Measurements from ENCODE around the gene CACNA1G.
A peak's percentile ranks its signal among the peaks of the same experiment; 100 is the strongest.

CACNA1G gene

GRCh38 chr17:50537721-50538548 lies 22.6 kb upstream of the CACNA1G start:
- H3K4me2 ChIP-seq: peak overlapping the region; percentile 20 to 90 (median 75); a peak in 21 of 22 replicates
- no peak for TF ChIP-seq Cebpa-rat (IDR thresholded peaks at IDR 0.05)
- H3K4me3 ChIP-seq: no peak overlapping the region
- H3K27me3 ChIP-seq: peaks cover 20 to 32% (median 27%) of the 10 kb centered on the region in 11 experiments
- peaks cover 0 to 24% (median 0%) of the 10 kb centered on the region in 11 experiments; a peak in 6 of 22 replicates for H4K20me1 ChIP-seq
- H3K9me3 ChIP-seq (replicated peaks in 1 of 11): no peaks in the 10 kb centered on the region
- H3K36me3 ChIP-seq: no peaks in the 10 kb centered on the region
- no peak overlapping the region for H3K27ac ChIP-seq
- peaks cover 26 to 52% (median 45%) of the 10 kb centered on the region in 10 experiments for H3K4me1 ChIP-seq
- H3K9ac ChIP-seq: peak overlapping the region in 2 of 11 experiments; percentile 6 to 7; a peak in 3 of 22 replicates

- H3K9me3 ChIP-seq (replicated peaks in 1 of 11): no peaks in the 10 kb centered on the region
- H3K27ac ChIP-seq: no peak overlapping the region
- H3K27me3 ChIP-seq: peaks cover 12 to 23% (median 19%) of the 10 kb centered on the region in 11 experiments
- H4K20me1 ChIP-seq: peaks cover 0 to 16% (median 0%) of the 10 kb centered on the region in 11 experiments; a peak in 6 of 22 replicates
- TF ChIP-seq Cebpa-rat (IDR thresholded peaks at IDR 0.05): no peak
- peak overlapping the region; percentile 20 to 90 (median 75); a peak in 21 of 22 replicates for H3K4me2 ChIP-seq
- H3K4me1 ChIP-seq: peaks cover 29 to 49% (median 45%) of the 10 kb centered on the region in 10 experiments
- no peak overlapping the region for H3K4me3 ChIP-seq
- no peaks in the 10 kb centered on the region for H3K36me3 ChIP-seq
- H3K9ac ChIP-seq: peak overlapping the region in 3 of 11 experiments; percentile 6 to 34 (median 7); a peak in 4 of 22 replicates
These were observed 21.7 kb upstream of the CACNA1G start for GRCh38 chr17:50538549-50539410.

- peaks cover under 1 to 12% (median 7%) of the 10 kb centered on the region in 11 experiments; a peak in 20 of 22 replicates for H3K27me3 ChIP-seq
- no peak for TF ChIP-seq Cebpa-rat (IDR thresholded peaks at IDR 0.05)
- no peak overlapping the region for H3K27ac ChIP-seq
- H3K36me3 ChIP-seq: no peaks in the 10 kb centered on the region
- H3K4me1 ChIP-seq: peaks cover 35 to 53% (median 45%) of the 10 kb centered on the region in 10 experiments
- no peaks in the 10 kb centered on the region for H3K9me3 ChIP-seq (replicated peaks in 1 of 11)
- H3K4me3 ChIP-seq: no peak overlapping the region
- no peak overlapping the region for H3K9ac ChIP-seq
- H3K4me2 ChIP-seq: peak overlapping the region in 5 of 11 experiments; percentile 70 to 90 (median 82); a peak in 7 of 22 replicates
- H4K20me1 ChIP-seq: peaks cover 0 to 5% (median 0%) of the 10 kb centered on the region in 11 experiments; a peak in 2 of 22 replicates
These were observed 20.6 kb upstream of the CACNA1G start for GRCh38 chr17:50539762-50540559.

- H3K27ac ChIP-seq: no peak overlapping the region; a peak in 2 of 22 replicates
- H3K9me3 ChIP-seq (replicated peaks in 1 of 11): no peaks in the 10 kb centered on the region
- H3K36me3 ChIP-seq: no peaks in the 10 kb centered on the region
- H3K4me3 ChIP-seq: peak overlapping the region in 8 of 10 experiments; percentile 52 to 72 (median 64); a peak in 12 of 20 replicates
- peaks cover 35 to 55% (median 45%) of the 10 kb centered on the region in 10 experiments for H3K4me1 ChIP-seq
- no peak for TF ChIP-seq Cebpa-rat (IDR thresholded peaks at IDR 0.05)
- peaks cover 0 to 3% (median 0%) of the 10 kb centered on the region in 11 experiments; a peak in 2 of 22 replicates for H3K27me3 ChIP-seq
- peak overlapping the region; percentile 89 to 98 (median 96) for H3K4me2 ChIP-seq
- H3K9ac ChIP-seq: peak overlapping the region in 6 of 11 experiments; percentile 56 to 80 (median 74); a peak in 9 of 22 replicates
- H4K20me1 ChIP-seq: peaks cover 0 to 5% (median 0%) of the 10 kb centered on the region in 11 experiments; a peak in 1 of 22 replicates
These were observed 19.7 kb upstream of the CACNA1G start for GRCh38 chr17:50540560-50541401.

GRCh38 chr17:50541402-50541715 lies 19.2 kb upstream of the CACNA1G start:
- Histone ChIP-seq H3K4me2 (peak overlapping the region; percentile 89 to 98 (median 96)), H4K20me1 (peaks cover 0 to 4% (median 0%) of the 10 kb centered on the region in 11 experiments; a peak in 1 of 22 replicates), H3K9me3 (replicated peaks in 1 of 11) (no peaks in the 10 kb centered on the region), H3K4me1 (peaks cover 35 to 56% (median 45%) of the 10 kb centered on the region in 10 experiments), H3K9ac (peak overlapping the region; percentile 56 to 80 (median 73)), H3K27me3 (no peaks in the 10 kb centered on the region; a peak in 1 of 22 replicates), H3K4me3 (peak overlapping the region; percentile 52 to 72 (median 64)), H3K36me3 (no peaks in the 10 kb centered on the region), H3K27ac (peak overlapping the region in 10 of 11 experiments; percentile 36 to 68 (median 54); a peak in 16 of 22 replicates)
- TF ChIP-seq Cebpa-rat (IDR thresholded peaks at IDR 0.05): no peak

GRCh38 chr17:50541716-50542688 lies 18.5 kb upstream of the CACNA1G start:
- H3K9ac ChIP-seq: peak overlapping the region; percentile 56 to 80 (median 73)
- no peaks in the 10 kb centered on the region for H3K9me3 ChIP-seq (replicated peaks in 1 of 11)
- no peaks in the 10 kb centered on the region for H3K27me3 ChIP-seq
- H4K20me1 ChIP-seq: no peaks in the 10 kb centered on the region
- H3K4me1 ChIP-seq: peaks cover 35 to 62% (median 49%) of the 10 kb centered on the region in 10 experiments
- peak overlapping the region; percentile 89 to 98 (median 96) for H3K4me2 ChIP-seq
- H3K36me3 ChIP-seq: no peaks in the 10 kb centered on the region
- no peak for TF ChIP-seq Cebpa-rat (IDR thresholded peaks at IDR 0.05)
- H3K4me3 ChIP-seq: peak overlapping the region; percentile 52 to 72 (median 64)
- peak overlapping the region in 10 of 11 experiments; percentile 36 to 68 (median 54); a peak in 20 of 22 replicates for H3K27ac ChIP-seq

Measured in BLaER1 treated with 17β-estradiol and CSF1 and Interleukin-3, amounts not matched to agents 10 nM and 100 nM (cell line).